HG03342 (cell line): ENCODE measurements around the gene FLT3.
"Not testable (repeated sequence)": the region's sequence is repeated elsewhere in the genome, so short reads cannot be mapped to it uniquely, and the experiment has no call there.

Experiments
- ATAC-seq: cut with Tn5 transposase; IDR thresholded peaks from one replicate; pipeline ENCODE4 v1.9.1; 2021; ENCODE audit warnings: mild to moderate bottlenecking, moderate library complexity; ENCODE audit not compliant: unreplicated experiment

The FLT3 gene

GRCh38 chr13:28005016-28005415 is 95.4 kb downstream of the FLT3 start:
- ATAC-seq: not testable (repeated sequence)

- ATAC-seq: no peak
Measured at GRCh38 chr13:28002886-28003698, 97.3 kb downstream of the FLT3 start.

DNA sequence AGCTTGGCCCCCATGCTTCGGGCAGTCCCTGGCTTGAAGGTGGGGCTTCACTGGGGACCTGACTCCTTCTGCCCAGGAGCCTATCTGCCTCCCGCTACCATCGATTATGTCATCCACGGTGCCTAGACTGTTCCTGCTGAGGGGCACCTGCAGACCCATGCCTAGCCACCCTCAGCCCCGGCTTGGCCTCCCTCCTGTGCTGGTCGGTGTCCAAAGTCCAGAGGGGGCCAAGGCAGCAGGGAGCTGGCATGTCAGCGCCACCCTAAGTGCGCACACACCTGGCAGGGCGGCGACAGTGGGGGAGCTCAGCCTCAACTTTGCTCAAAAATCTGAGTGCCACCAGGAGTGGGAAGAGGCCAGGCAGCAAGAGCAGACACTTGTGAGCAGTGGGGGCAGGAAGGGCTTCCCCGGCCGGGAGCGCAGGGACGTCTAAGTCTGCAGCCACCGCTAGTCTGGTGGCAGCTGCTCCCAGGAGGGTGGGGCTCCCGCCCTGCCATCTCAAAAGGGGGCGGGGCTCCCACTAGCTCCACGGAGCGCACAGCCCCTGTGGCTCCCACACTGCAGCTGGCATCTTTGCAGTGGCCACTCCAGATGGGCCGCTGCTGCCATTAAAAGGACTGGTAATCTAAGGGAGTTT is 98.4 kb downstream of the FLT3 start:
- no peak for ATAC-seq

DNA sequence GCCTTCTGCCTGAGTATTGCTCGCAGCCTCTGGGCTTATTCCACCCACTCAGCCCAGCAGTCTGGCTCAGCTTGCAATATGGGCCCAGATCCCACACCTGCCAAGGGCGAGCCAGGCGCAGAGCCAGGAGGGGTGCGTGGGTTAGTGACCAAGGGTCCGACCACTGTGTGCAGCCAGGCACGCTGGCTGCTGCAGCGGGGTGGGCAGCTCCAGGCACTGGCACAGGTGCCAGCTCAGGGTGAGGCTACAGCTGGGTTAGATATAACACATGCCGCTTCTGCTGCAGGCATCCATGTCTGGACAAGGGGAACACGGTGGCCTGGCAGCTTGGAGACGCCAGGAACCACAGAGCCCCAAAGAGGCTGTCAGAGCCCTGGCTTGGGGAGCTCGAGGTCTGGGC is 99.3 kb downstream of the FLT3 start:
- ATAC-seq: no peak

- ATAC-seq: no peak
Measured at GRCh38 chr13:28000567-28000966, 99.8 kb downstream of the FLT3 start.

- no peak for ATAC-seq
Measured at GRCh38 chr13:27997904-27998522, 102.4 kb downstream of the FLT3 start.

- no peak for ATAC-seq
Measured at GRCh38 chr13:27991881-27992280, 108.5 kb downstream of the FLT3 start.

DNA sequence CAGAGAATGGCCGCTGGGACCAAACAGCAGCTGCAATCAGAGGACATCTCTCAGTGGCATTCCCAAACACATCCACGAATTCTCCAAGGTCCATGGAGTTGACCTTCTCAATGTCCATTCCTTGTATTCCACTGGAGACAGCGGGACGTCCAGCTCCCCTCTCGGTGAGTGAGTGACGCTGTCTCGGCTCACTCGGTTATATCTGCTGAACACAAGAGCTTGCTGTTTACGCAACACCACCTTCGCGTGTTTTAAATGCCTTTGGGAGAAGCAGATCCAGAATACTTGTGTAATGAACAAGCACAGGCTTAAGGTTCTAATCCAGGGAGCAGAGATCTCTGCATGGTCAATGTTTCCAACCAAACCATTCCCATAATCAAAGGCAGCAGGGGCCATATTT is 111.9 kb downstream of the FLT3 start, which contains the start of gene URAD:
Gene URAD, minus strand, starts transcription at position 174 of the 400 bp plus-strand sequence. Its CDS starts 56 bp downstream, at position 118.
- no peak for ATAC-seq

- no peak for ATAC-seq
Measured at GRCh38 chr13:27985600-27985999, 114.8 kb downstream of the FLT3 start.

DNA sequence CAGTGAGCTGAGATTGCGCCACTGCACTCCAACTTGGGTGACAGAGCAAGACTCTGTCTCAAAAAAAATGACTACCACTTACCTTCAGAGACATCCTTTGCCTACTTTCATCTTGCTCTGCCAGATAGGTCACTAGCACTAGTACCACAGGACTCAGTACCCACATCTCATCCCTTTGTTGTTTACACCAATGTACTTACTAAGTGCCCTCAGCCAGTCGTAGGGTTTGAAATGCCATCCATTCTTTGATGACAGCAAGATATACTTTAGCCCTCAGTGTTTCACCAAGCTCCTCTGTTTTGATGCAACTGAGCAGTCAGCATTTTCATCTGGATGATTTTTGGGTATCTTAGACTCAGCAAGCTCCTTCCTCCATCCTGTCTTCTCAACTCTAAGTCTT is 118.0 kb downstream of the FLT3 start:
- no peak for ATAC-seq

DNA sequence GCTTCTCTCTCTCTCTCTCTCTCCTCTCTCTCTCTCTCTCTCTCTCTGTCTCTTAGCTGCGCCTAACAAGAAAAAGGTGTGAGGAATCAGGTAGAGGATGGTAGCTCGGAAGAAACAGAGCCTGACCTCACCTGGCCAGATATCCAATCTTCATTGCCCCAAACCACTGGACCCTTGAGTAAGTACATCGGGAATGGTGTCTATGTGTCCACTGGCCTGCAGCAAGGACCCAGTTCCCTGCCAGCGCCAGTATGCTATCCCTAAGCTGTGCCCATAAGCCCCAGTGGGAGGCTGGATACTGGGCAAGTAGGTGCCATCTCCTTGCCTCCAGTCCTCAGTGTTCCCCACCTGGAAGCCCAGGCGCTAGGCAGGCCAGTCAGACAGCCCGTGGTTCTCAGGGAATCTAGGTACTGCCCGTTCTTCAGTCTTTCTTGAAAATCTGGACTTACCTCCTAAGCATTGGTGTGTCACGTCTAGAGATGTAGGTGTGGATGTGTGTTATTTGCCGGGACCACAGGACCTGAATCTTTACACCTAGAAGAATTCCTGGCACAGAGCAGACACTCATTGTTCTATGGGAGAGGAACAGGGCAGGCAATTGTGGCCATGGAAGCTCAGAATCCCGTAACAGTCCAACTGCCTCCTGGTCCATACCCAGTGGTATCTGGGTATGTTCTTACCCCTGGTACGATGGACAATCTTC is 119.2 kb downstream of the FLT3 start:
- no peak for ATAC-seq

- ATAC-seq: no peak
Measured at GRCh38 chr13:27980280-27980998, 119.9 kb downstream of the FLT3 start.

- ATAC-seq: no peak
Measured at GRCh38 chr13:27979765-27980279, 120.6 kb downstream of the FLT3 start.

- no peak for ATAC-seq
Measured at GRCh38 chr13:27979001-27979643, 121.3 kb downstream of the FLT3 start.

GRCh38 chr13:27978301-27978968 is 121.9 kb downstream of the FLT3 start:
- ATAC-seq: no peak

GRCh38 chr13:27977476-27978300 is 122.7 kb downstream of the FLT3 start:
- no peak for ATAC-seq

- no peak for ATAC-seq
Measured at GRCh38 chr13:27976362-27977091, 123.8 kb downstream of the FLT3 start.
